ENCODE measurements around the gene ADAM15.

Gene ADAM15

DNA sequence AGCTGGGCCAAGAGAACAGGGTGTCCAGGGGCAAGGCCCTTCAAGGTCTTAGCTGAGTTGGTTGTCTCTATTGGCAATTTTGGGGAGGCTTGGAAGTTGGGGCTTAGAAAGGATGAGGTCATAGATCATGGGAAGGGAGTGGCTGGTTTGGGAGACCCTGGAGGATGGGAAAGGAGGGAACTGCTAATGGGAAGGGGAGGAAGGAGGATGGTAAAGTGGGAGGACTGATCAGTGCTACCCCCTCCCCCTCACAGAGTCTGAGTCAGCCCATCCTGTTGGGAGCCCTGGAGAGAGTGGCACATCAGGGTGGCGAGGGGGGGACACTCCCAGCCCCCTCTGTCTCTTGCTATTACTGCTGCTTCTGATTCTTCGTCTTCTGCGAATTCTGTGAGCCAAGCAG, 17.5 kb downstream of the ADAM15 start (continued):
- TF ChIP-seq, protein P1, sequence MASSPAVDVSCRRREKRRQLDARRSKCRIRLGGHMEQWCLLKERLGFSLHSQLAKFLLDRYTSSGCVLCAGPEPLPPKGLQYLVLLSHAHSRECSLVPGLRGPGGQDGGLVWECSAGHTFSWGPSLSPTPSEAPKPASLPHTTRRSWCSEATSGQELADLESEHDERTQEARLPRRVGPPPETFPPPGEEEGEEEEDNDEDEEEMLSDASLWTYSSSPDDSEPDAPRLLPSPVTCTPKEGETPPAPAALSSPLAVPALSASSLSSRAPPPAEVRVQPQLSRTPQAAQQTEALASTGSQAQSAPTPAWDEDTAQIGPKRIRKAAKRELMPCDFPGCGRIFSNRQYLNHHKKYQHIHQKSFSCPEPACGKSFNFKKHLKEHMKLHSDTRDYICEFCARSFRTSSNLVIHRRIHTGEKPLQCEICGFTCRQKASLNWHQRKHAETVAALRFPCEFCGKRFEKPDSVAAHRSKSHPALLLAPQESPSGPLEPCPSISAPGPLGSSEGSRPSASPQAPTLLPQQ (tag by site-specific recombination; IDR thresholded peaks at IDR 0.05) = no peak
- TF ChIP-seq IKZF3 (tag by site-specific recombination; IDR thresholded peaks at IDR 0.05) (no peak), ZNF600 (tag by site-specific recombination; IDR thresholded peaks at IDR 0.05) (no peak), ZNF214 (tag by site-specific recombination; IDR thresholded peaks at IDR 0.05; ENCODE audit: borderline replicate concordance) (no peak), ZNF10 (tag by site-specific recombination; IDR thresholded peaks at IDR 0.05) (no peak), ZNF350 (tag by site-specific recombination; IDR thresholded peaks at IDR 0.05) (no peak), ZNF830 (tag by site-specific recombination; IDR thresholded peaks at IDR 0.05; ENCODE audit: low read depth) (no peak), ZNF610 (tag by site-specific recombination; IDR thresholded peaks at IDR 0.05; ENCODE audit: borderline replicate concordance) (no peak), ZBTB21 (tag by site-specific recombination; IDR thresholded peaks at IDR 0.05) (no peak), ZNF747 (tag by site-specific recombination; IDR thresholded peaks at IDR 0.05) (no peak), ZNF48 (tag by site-specific recombination; IDR thresholded peaks at IDR 0.05) (no peak), ZFP3 (tag by site-specific recombination; IDR thresholded peaks at IDR 0.05; ENCODE audit: low read depth) (no peak), PRDM1 (tag by site-specific recombination; IDR thresholded peaks at IDR 0.05) (no peak), ZNF792 (tag by site-specific recombination; IDR thresholded peaks at IDR 0.05) (no peak), ZNF121 (tag by site-specific recombination; IDR thresholded peaks at IDR 0.05) (no peak), ZNF24 (tag by site-specific recombination; IDR thresholded peaks at IDR 0.05) (no peak), ZNF791 (tag by site-specific recombination; IDR thresholded peaks at IDR 0.05) (no peak), ZNF157 (tag by site-specific recombination; IDR thresholded peaks at IDR 0.05) (no peak), ZFP37 (tag by site-specific recombination; IDR thresholded peaks at IDR 0.05) (no peak), SP7 (tag by site-specific recombination; IDR thresholded peaks at IDR 0.05) (peak; percentile 59; the same call in 1 of the 2 replicates), ZNF416 (tag by site-specific recombination; IDR thresholded peaks at IDR 0.05) (no peak), YY2 (tag by site-specific recombination; IDR thresholded peaks at IDR 0.05) (no peak), ZNF146 (tag by site-specific recombination; IDR thresholded peaks at IDR 0.05) (no peak), ZFHX2 (tag by site-specific recombination; conservative IDR thresholded peaks at IDR 0.05) (peak; percentile 68; the same call in 1 of the 2 replicates), ZNF335 (tag by site-specific recombination; conservative IDR thresholded peaks at IDR 0.05) (no peak), ZNF776 (tag by site-specific recombination; IDR thresholded peaks at IDR 0.05; ENCODE audit: borderline replicate concordance) (no peak), ZIC2 (tag by site-specific recombination; IDR thresholded peaks at IDR 0.05) (peak; percentile 27; the same call in 1 of the 2 replicates), ZNF521 (tag by site-specific recombination; IDR thresholded peaks at IDR 0.05) (no peak), ZNF248 (tag by site-specific recombination; IDR thresholded peaks at IDR 0.05) (no peak), ZNF629 (tag by site-specific recombination; IDR thresholded peaks at IDR 0.05) (no peak)
- TF ChIP-seq, protein P2, sequence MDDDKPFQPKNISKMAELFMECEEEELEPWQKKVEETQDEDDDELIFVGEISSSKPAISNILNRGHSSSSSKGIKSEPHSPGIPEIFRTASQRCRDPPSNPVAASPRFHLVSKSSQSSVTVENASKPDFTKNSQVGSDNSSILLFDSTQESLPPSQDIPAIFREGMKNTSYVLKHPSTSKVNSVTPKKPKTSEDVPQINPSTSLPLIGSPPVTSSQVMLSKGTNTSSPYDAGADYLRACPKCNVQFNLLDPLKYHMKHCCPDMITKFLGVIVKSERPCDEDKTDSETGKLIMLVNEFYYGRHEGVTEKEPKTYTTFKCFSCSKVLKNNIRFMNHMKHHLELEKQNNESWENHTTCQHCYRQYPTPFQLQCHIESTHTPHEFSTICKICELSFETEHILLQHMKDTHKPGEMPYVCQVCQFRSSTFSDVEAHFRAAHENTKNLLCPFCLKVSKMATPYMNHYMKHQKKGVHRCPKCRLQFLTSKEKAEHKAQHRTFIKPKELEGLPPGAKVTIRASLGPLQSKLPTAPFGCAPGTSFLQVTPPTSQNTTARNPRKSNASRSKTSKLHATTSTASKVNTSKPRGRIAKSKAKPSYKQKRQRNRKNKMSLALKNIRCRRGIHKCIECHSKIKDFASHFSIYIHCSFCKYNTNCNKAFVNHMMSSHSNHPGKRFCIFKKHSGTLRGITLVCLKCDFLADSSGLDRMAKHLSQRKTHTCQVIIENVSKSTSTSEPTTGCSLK (tag by site-specific recombination; IDR thresholded peaks at IDR 0.05) = no peak
- TF ChIP-seq, protein P3, sequence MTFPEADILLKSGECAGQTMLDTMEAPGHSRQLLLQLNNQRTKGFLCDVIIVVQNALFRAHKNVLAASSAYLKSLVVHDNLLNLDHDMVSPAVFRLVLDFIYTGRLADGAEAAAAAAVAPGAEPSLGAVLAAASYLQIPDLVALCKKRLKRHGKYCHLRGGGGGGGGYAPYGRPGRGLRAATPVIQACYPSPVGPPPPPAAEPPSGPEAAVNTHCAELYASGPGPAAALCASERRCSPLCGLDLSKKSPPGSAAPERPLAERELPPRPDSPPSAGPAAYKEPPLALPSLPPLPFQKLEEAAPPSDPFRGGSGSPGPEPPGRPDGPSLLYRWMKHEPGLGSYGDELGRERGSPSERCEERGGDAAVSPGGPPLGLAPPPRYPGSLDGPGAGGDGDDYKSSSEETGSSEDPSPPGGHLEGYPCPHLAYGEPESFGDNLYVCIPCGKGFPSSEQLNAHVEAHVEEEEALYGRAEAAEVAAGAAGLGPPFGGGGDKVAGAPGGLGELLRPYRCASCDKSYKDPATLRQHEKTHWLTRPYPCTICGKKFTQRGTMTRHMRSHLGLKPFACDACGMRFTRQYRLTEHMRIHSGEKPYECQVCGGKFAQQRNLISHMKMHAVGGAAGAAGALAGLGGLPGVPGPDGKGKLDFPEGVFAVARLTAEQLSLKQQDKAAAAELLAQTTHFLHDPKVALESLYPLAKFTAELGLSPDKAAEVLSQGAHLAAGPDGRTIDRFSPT (tag by site-specific recombination; IDR thresholded peaks at IDR 0.05) = no peak
- TF ChIP-seq, protein P4, sequence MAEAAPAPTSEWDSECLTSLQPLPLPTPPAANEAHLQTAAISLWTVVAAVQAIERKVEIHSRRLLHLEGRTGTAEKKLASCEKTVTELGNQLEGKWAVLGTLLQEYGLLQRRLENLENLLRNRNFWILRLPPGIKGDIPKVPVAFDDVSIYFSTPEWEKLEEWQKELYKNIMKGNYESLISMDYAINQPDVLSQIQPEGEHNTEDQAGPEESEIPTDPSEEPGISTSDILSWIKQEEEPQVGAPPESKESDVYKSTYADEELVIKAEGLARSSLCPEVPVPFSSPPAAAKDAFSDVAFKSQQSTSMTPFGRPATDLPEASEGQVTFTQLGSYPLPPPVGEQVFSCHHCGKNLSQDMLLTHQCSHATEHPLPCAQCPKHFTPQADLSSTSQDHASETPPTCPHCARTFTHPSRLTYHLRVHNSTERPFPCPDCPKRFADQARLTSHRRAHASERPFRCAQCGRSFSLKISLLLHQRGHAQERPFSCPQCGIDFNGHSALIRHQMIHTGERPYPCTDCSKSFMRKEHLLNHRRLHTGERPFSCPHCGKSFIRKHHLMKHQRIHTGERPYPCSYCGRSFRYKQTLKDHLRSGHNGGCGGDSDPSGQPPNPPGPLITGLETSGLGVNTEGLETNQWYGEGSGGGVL (tag by site-specific recombination; IDR thresholded peaks at IDR 0.05) = peak; percentile 97
- TF ChIP-seq, protein P5, sequence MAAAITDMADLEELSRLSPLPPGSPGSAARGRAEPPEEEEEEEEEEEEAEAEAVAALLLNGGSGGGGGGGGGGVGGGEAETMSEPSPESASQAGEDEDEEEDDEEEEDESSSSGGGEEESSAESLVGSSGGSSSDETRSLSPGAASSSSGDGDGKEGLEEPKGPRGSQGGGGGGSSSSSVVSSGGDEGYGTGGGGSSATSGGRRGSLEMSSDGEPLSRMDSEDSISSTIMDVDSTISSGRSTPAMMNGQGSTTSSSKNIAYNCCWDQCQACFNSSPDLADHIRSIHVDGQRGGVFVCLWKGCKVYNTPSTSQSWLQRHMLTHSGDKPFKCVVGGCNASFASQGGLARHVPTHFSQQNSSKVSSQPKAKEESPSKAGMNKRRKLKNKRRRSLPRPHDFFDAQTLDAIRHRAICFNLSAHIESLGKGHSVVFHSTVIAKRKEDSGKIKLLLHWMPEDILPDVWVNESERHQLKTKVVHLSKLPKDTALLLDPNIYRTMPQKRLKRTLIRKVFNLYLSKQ (tag by site-specific recombination; IDR thresholded peaks at IDR 0.05; ENCODE audit: borderline replicate concordance) = no peak

All from HEK293 (cell line).